Esophagus (tissue), 2 donors: ENCODE results near the gene MRO. TPM values are rescaled to one million over a fixed set of nuclear protein-coding genes. Genes with fewer than 3 reads are reported as not detected.

ENCODE experiments used
- polyA plus RNA-seq, 2 donors: library from polyadenylated mRNA; stranded (reverse); fragments of 200-250 nt; gene quantifications; one replicate each; pipeline ENCODE4 v1.2.3, GENCODE V29; 2013
- donor health status: healthy with polysubstance abuse.
- donor health status: Bipolar disorder and iron deficiency.

The MRO gene
- polyA plus RNA-seq, 2 donors, result 0.07 to 0.16 TPM

Other genes starting within 250 kb of the MRO start
- gene ME2, start 59.1 kb upstream of the MRO start, polyA plus RNA-seq, result 10 to 100 TPM in 1 of 2 donors, 1 to 10 TPM in 1; 7.3 to 12.2 TPM
- gene ELAC1, start 148.0 kb upstream of the MRO start, polyA plus RNA-seq, result 1 to 10 TPM; 3.1 to 4.0 TPM
- 10 to 100 TPM in 1 of 2 donors, 1 to 10 TPM in 1; 6.1 to 16.3 TPM for gene SMAD4, start 210.2 kb upstream of the MRO start, polyA plus RNA-seq